NCI-H2227 (cell line): ENCODE data around the gene MLKL.

Source experiments
- DNase-seq: peaks from one replicate; lab custom pipeline; 2025; ENCODE audit not compliant: unreplicated experiment; lab: John Stamatoyannopoulos, UW

Gene MLKL

DNA sequence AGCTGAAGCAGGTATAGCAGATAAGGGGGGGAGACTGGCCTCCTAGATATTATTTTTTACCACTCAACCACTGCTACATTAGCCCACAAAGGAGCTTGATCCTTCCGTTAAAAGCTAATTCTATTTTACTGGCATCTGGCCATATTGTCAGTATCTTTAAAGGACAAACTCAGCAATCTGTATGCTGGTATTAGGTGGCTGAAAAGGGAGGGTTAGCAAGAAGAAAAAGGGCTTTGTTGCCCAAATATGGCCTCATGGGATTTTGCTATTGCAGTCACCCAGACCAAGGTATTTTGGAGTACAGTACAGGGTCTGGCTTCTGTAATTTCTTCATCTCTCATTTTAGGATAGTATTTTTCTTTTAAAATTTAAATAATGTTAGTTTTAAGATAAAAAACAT lies 48.4 kb downstream of the MLKL start:
- no peak for DNase-seq

DNA sequence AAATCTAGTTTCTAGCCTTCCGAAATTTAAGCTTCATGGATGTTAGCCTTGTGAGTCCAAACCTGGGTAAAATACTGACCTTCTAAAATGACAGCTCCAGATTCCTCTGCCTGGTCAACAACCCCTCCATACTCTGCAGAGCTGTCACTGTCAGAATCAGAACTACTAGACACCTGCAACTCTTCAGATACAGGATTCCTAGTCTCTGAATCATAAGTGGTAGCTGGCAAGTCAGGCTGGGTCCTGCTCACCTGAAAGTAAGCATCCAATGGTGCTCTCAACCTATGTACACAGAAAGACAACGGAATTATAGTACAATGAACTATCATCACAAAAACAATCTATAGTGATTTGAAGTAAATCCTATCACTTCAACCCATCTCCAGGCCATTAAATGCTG lies 48.8 kb downstream of the MLKL start:
- no peak for DNase-seq

DNA sequence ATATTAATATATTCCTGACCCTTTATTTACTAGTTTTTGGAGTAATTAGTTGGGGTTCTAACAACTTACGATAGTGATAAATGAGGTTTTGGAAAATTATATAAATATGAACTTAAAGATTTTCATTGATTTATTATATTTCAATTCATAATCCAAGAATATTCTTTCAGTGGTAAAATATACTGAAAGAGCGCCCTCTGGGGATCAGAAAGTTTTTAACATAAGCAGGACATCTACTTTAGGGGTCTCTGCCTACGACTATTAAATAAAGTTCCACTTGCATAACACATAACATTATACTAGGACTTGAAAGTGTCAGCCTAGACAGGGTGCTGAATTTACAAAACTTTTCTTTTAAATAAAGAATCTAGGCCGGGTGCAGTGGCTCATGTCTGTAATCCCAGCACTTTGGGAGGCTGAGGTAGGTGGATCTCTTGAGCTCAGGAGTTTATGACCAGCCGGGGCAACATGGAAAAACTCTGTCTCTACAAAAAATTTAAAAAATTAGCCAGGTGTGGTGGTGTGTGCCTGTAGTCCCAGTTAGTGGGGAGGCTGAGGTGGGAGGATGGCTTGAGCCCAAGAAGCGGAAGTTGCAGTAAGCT lies 49.6 kb downstream of the MLKL start:
- DNase-seq, result peak; percentile 10

DNA sequence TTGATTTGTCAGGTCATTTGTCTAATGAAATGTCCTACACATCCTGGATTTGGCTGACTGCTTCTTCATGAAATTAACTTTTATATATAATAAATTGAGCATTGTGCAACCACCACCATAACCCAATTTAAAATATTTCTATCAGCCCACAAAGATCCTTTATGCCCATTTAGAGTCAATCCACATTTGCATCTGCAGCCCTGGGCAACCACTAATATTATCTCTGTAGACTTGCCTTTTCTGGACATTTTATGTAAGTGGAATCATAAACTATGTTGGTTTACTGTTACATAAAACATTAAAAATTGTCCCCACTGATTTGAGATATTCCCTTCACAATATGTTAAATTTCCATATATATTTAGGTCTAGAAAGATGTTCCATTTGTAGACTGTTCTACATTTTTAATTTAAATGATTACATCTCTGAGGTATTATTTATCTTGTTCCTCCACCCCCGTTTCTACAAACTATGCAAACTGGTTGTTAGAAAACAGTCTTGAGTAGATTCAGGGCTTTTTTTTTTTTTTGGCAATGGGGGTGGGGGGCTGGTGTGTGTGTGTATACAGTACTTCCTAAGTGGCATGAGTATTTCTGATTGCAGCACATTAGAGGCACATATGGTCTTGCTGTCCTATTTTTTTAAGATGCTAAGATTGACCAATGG lies 50.7 kb downstream of the MLKL start:
- no peak for DNase-seq

DNA sequence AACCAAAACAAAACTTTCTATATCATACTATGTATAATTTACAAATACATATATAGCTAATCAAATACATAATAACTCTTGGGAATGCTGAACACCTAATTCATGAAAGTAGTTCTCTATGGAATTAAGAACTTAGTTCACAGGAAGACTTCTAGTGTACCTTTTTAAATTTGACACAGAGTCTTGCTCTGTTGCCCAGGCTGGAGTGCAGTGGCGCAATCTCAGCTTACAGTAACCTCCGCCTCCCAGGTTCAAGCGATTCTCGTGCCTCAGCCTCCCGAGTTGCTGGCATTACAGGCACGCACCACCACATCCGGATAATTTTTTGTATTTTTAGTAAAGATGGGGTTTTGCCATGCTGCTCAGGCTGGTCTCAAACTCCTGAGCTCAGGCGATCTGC lies 58.7 kb downstream of the MLKL start:
- no peak for DNase-seq

DNA sequence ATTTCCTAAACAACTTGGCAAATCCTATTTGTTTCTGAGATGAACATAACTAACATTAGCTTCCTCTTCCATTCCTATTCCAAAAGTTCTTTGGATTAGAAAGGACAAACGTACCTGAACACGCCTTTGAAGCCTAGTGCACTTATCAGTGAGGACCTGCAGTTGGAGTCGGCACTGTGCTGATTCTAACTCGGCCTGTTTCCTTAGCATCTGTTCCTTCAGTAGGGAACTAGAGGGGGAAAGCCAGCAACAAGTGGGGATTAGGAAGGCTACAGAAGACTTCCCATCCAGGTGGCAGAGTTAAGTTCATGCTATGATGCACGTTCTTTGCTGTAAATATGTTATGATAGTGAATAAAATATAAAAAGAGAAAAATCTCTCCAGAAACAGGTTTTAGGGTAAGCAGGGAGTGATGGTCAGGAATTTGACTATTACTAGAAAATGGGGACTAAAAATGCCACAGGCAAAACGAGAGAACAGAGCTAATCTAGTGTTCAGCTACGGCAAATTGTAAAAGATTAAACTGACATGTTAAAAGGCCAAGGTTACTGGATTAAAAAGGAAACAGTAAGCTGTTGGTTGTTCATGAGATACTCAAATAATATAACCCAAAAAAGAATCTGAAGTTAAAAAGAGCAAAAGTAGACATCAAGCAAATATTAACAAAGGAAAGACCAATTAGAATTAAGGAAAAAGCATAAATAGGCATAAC lies 62.8 kb downstream of the MLKL start:
- no peak for DNase-seq

DNA sequence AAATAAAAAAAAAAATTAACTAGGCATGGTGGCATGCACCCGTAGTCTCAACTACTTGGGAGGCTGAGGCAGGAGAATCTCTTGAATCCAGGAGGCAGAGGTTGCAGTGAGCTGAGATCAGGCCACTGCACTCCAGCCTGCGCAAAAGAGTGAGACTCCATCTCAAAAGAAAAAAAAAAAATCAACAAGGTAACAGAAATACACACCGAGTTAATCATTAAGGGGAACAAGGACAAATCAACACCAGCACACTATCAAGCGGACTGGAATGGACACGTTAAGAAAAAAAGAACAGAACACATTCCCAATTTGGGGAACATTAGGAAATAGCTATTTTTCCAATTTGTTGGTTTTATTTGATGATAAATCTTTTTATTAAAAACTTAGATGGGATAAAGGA lies 65.4 kb downstream of the MLKL start:
- no peak for DNase-seq

DNA sequence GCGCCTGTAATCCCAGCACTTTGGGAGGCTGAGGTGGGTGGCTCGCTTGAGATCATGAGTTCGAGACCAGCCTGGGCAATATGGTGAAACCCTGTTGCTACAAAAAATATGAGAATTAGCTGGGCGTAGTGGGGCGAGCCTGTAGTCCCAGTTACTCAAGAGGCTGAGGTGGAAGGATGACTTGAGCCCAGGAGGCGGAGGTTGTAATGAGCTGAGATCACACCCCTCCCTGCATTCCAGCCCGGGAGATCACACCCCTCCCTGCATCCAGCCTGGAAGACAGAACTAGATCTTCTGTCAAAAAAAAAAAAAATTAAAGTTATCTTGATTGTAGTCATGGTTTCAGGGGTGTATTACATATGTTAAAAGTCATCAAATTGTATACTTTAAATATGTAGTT lies 67.0 kb downstream of the MLKL start:
- DNase-seq, result no peak

DNA sequence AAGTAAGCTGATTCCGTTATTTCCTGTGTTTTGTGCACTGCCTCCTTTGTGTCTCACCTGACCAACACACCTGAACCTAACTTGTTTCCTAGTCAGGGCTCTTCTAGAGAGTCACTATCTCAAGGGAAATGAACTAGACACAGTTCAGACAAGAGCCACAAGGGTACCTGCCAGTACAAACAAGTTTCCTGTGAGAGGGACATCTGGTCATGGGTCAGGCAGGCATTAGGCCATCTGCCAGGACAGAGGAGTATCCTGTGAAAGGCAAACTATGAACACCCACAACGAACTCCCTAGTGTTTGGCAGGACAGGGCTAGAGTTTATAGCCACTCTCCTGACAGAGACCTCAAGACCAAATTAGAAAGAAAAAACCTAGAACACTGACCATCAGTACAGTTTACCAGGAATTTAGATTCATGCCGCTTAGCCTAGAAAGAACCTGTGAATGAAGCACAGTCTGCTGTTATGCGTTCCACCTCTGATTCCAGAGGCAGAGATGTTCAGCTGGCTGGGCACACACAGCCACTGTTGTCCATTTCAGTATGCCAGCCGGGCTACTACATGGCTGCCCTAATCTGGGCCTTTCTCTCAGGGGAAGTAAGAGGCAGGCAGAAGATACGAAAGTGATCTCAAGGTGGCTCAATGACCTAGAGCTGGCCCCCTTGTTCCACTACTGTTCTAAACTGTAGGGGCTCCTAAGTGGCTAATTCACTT lies 73.0 kb downstream of the MLKL start:
- no peak for DNase-seq

DNA sequence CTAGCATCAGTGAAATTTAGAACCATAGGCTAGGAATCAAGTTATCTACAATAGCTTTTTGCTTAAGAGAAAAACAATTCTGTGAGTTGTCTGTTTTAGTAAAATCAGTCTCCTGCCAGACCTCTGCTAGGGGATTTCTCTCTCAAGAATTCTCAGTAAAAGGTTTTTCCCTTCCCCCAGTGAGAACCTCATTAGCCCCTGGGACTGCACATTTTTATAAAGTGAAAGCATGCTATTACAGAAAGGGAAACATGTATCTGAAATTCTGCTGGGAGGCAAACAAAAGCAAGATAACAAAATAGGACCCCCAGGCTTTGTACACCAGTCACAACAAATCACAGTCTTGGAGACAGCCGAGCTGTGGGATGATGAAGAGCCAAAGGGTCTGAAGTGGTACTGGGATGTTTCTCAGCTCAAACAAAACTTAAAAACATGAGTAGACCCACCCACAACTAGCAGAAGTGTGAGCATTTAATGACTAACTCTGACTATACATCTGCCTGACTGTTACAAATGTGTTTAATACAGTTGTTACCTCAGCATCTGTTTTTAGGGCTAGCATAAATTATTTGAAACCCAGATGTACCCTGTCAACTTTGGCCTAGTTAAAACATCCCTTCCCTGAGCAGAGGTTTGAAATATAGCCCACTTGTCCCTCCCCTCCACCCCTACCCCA lies 73.8 kb downstream of the MLKL start:
- no peak for DNase-seq

DNA sequence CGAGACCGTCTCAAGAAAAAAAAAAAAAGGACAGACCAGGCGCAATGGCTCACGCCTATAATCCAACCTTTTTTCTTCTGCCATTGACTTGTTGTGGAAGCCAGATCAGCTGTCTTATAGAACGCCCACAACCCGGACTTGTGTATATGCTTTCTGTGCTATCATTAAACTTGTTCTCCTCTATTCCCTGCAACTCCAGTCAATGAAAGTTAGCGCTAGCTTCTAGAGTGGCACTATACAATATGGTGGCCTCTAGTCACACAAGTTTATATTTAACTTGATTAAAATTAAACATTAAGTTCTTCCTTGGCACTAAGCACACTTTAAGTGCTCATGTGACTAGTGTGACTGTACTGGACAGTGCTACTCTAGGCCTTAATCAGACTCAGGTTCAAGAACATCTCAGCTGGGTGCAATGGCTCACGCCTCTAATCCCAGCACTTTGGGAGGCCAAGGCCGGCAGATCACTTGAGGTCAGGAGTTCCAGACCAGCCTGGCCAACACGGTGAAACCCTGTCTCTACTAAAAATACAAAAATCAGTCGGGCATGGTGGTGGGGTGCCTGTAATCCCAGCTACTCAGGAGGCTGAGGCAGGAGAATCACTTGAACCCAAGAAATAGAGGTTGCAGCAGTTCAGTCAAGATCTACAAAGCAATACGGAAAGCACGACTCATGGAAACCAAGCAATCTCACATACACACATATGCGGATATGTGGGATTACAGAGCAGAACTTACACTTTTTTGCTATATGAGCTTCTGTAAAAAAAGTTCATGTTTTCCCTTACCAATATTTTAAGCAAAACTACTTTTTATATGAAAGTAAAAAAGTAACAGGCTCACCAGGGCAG lies 74.9 kb downstream of the MLKL start:
- DNase-seq, result no peak

DNA sequence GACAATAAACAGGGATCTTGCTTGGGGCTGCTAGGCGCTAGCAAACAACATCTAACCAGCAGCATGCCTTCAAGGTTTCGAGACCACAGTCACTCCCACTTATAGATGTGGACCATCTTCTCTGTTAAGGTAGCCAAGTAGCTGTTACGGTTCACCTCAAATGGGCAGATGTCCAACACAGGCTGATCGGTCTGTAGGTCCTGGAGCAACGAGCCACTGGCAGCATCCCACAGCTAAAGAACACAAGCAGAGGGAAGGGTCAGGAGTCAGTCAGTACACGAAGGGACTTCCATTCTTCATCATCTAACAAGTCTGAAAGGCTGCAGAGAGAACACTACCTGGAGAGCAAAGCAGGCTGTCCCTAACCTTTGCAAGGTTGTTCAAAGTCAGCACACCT lies 76.8 kb downstream of the MLKL start:
- DNase-seq, result no peak

DNA sequence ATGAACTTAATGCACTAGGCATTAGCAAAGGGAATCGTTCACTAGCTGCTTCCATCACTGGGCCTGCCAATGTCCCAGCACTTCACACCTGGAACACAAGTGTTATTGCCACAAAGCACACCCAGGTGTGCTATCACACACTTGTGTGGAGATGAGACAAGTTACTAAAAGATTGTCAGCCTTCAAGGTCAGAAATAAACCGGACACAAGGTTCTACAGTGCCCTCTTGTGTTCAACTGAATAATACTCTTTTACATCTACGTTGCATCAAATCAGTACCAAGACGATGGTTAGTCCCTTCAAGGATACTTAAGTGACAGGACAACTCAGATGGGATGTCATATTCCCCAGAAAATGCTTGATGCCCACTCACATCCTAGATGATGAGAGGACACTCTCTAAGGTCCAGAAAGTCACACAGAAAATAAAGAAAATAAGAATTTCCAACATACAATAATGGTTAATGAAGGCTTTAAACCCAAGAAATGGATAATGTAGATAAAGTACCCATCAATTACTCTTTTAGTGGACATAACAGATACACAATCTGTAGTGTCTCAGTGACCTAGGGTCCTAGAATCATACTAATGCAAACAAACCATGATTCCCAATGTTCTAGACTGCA lies 77.3 kb downstream of the MLKL start:
- peak; percentile 37 for DNase-seq

DNA sequence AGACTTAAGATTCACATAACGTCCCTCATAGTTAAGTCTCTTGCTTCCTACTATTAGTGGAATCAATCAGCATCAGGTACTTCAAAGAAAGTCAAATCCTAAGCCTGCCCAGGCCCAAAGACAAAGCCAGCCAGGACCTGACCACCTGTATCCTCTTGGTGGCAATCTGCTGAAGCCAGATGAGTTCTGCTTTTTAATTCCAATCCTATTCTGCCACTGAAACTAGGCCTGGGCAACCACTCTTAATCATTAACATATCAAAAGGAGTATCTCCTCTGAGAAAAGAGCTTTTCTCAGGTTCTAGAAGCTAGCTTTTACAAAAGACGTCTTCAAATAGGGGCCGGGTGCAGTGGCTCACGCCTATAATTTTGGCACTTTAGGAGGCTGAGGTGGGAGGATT lies 78.7 kb downstream of the MLKL start:
- DNase-seq, result no peak
